ENCODE results near the gene BTBD9. TPM values are rescaled to one million over a fixed set of nuclear protein-coding genes. Genes with fewer than 3 reads are reported as not detected.

Gene BTBD9
- total RNA-seq, 1 donor from 2014 or later = 9.9 TPM

Other genes with a start within 250 kb of the BTBD9 start
- gene GLO1, start 63.2 kb upstream of the BTBD9 start, total RNA-seq = 32.6 TPM
- not detected for gene DNAH8, start 75.4 kb upstream of the BTBD9 start, total RNA-seq

Data from ascending aorta (tissue), 1 donor.